ENCODE measurements around the gene TMEM184A.

DNA sequence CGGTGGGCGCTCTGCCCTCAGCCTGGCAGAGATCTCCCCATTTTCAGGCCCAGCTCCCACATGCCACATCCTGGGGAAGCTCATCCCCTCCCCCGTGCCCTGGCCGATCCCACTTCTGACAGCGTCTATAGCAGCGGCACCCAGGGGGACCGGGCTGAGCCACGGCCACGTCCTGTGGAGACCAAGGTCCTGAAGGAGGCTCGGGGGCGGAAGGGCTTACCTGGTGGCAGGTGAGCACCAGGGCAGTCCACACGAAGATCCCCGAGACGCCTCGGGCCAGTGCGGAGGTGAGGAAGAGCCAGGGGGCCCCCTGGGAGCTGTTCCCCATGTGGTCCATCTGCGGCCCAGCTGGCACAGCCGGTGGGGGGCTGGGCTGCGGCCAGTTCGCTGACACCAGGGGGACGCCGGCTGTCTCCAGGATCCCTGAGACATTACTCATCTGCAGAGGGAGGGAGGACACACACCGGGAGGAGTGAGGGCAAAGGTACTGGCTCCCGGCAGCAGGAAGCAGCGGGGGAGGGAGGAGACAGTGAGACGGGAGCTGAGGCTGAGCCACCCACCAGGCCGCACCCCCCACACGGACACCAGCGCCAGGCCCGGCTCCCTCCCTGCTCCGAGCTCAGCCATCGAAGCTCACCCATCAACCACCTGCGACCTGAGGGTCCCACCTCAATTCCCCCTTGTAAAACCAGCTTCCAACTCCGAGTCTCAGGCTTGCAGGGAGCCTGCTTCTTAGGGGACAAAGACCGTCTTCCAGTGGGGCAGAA lies 776 bp downstream of the TMEM184A start:
- TF ChIP-seq, protein P1, sequence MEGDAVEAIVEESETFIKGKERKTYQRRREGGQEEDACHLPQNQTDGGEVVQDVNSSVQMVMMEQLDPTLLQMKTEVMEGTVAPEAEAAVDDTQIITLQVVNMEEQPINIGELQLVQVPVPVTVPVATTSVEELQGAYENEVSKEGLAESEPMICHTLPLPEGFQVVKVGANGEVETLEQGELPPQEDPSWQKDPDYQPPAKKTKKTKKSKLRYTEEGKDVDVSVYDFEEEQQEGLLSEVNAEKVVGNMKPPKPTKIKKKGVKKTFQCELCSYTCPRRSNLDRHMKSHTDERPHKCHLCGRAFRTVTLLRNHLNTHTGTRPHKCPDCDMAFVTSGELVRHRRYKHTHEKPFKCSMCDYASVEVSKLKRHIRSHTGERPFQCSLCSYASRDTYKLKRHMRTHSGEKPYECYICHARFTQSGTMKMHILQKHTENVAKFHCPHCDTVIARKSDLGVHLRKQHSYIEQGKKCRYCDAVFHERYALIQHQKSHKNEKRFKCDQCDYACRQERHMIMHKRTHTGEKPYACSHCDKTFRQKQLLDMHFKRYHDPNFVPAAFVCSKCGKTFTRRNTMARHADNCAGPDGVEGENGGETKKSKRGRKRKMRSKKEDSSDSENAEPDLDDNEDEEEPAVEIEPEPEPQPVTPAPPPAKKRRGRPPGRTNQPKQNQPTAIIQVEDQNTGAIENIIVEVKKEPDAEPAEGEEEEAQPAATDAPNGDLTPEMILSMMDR (IDR thresholded peaks at IDR 0.05): no peak
- no peak for TF ChIP-seq POLR2A (IDR thresholded peaks at IDR 0.05; ENCODE audit: low read depth)
- TF ChIP-seq POLR2AphosphoS5 (IDR thresholded peaks at IDR 0.05): no peak
- no peak for TF ChIP-seq EP300 (IDR thresholded peaks at IDR 0.05)

Data from esophagus muscularis mucosa (tissue), 4 donors.